NCI-H1436 treated with DMSO at 0.1 percent for 48 hours (cell line): ENCODE data around the gene LIPE.

ENCODE experiments used
- DNase-seq: peaks from one replicate; lab custom pipeline; 2025; lab: John Stamatoyannopoulos, UW

LIPE gene

DNA sequence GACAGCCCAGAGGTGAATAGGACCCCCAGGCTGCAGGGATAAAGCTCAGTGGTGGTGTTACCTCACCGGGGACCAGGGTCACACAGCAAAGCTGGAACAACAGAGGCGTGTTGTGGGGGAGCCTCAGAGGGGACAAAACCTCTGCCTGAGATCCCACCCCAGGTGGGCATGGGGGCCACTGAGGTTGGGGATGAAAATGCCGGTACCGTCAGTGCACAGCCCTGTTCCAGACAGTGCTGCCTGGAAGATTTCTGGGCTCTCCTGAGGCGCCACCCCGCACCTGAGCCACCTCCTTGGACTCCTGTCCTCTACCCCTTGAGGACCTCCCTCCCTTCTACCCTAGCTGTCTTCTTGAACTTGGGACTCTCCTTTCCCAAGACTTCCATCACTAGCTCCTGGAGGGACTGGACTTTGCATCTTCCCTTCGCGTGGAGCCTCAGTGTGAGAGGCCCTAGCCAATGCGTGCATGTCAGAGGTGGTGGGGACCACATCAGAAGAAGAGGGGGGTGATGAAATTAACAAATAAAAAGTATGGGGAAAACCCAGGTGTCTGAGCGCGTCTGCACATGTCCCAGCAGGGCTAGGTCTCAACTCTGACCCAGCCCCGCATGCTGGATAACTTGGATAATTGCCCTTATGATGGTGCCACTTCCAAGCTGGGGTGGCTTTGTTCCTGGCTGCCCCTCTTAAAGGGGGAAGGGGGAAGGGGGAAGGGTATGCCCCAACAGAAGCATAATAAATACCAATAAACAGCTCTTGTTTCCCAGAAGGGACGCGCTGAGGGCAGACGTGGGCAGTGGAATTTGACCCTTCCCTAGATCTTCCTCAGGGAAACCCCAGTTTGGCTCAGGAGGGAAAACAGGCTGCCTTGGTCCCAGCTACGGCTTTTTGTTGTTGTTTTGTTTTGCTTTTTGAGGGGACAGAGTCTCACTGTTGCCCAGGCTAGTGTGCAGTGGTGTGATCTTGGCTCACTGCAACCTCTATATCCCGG, 48.7 kb downstream of the LIPE start:
- no peak for DNase-seq

DNA sequence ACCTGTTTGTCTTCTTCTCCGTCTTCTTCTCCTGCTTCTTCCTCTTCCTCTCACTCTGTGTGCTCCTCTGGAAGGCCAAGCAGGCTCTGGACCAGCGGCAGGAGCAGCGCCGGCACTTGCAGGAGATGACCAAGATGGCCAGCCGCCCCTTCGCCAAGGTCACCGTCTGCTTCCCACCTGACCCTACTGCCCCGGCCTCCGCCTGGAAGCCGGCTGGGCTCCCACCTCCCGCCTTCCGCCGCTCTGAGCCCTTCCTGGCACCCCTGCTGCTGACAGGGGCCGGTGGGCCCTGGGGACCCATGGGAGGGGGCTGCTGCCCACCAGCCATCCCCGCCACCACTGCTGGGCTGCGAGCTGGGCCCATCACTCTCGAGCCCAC, 51.0 kb downstream of the LIPE start:
- no peak for DNase-seq

DNA sequence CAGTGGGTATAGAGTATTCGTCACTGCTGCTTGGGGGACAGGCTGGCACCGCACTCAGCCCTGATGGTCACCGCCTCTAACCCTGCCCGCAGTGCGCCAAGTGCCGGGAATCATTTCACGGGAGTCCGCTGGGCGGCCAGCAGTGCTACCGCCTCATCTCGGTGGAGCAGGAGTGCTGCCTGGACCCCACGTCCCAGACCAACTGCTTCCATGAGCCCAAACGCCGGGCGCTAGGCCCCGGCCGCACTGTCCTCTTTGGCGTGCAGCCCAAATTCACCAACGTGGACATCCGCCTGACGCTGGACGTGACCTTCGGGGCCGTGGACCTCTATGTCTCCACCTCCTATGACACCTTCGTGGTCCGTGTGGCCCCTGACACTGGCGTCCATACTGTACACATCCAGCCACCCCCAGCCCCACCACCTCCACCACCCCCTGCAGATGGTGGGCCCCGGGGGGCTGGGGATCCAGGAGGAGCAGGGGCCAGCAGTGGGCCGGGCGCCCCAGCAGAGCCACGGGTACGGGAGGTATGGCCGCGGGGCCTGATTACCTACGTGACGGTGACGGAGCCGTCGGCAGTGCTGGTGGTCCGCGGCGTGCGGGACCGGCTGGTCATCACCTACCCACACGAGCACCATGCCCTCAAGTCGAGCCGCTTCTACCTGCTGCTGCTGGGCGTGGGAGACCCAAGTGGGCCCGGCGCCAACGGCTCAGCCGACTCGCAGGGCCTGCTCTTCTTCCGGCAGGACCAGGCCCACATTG, 51.6 kb downstream of the LIPE start:
- no peak for DNase-seq

GRCh38 chr19:42374826-42375376, 52.3 kb downstream of the LIPE start:
- DNase-seq = no peak

- no peak for DNase-seq
Observed at GRCh38 chr19:42370626-42371175, 56.5 kb downstream of the LIPE start.

DNA sequence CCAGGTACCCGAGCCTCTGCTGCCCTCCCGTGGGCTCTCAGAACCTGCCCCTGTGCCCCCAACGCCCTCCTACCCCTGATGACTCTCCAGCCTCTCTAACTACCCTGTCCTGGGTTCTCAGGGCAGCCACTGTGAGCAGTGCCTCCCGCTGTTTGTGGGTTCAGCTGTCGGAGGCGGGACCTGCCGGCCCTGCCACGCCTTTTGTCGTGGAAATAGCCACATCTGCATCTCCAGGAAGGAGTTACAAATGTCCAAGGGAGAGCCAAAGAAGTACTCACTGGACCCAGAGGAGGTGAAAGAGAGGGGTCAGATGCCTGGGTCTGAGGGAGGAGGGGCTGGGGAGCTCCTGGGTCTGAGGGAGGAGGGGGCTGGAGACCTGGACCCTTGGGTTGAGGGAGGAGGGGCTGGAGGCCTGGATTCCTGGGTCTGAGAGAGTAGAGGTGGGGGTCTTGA, 57.1 kb downstream of the LIPE start:
- DNase-seq = no peak

DNA sequence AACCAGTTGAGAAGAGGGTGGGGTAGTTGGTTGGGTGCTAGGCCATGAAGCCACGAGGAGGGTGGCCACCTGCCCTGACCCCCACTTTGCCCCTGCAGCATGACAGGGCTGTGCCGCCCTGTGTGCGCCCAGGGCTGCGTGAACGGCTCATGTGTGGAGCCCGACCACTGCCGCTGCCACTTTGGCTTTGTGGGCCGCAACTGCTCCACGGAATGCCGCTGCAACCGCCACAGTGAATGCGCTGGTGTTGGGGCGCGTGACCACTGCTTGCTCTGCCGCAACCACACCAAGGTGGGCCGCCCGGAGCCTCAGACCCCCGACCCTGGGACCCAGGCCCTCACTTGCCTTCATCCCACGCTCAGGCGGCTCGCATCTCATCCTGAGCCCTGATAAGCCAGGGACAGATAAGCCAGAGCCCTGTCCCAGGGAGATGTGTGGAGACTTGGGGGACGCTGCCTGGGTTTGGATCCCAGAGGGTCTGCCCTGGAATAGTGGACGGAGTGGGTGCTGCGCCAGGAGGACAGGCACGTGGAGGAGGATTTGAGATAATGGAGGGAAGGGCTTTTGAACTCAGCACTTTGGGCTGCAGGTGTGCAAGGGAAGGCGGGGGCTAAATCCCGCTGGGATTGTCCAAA, 57.6 kb downstream of the LIPE start:
- DNase-seq = no peak

- no peak for DNase-seq
Observed at GRCh38 chr19:42368765-42369164, 58.4 kb downstream of the LIPE start.

GRCh38 chr19:42368360-42368759, 58.8 kb downstream of the LIPE start:
- DNase-seq = no peak

GRCh38 chr19:42367929-42368328, 59.3 kb downstream of the LIPE start:
- DNase-seq = no peak

- DNase-seq = no peak
Observed at GRCh38 chr19:42366673-42367072, 60.5 kb downstream of the LIPE start.

- DNase-seq = no peak
Observed at GRCh38 chr19:42363614-42364346, 63.4 kb downstream of the LIPE start.

DNA sequence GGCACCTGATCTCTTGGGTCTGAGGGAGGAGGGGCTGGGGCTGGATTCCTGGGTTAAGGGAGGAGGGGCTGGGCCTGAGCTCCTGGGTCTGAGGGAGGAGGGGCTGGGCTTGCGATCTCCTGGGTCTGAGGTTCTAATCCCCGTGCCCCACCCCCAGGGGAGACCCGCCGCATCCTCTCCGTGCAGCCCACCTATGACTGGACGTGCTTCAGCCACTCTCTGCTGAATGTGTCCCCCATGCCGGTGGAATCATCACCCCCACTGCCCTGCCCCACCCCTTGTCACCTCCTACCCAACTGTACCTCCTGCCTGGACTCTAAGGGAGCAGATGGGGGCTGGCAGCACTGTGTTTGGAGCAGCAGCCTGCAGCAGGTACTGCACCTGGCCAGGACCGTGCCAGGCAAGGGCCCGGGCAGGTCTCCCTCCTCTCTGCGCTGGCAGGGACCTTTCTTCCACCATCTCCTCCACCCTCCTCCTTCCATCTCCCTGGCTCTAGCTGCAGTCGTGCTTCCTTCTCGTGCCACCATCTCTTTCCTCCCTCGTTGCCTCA, 64.2 kb downstream of the LIPE start:
- no peak for DNase-seq

- DNase-seq = no peak
Observed at GRCh38 chr19:42362342-42362741, 64.8 kb downstream of the LIPE start.

DNA sequence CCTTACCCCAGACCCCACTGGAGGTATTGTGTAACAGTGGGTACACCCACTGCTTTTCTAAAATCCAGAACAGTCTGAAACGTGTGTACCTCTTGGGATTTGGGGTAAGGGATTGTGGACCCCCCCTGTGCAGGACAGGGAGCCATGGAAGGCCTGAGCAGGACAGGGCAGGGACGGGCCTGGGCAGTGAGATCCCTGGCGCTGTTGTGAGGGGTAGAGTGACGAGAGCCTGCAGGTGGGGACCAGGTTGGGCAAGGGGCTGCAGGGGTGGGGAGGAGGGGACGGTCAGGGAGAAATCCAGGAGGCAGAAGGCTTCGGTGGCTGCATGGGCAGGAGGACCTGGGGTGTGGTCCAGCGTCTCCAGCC, 65.7 kb downstream of the LIPE start:
- DNase-seq = no peak

DNA sequence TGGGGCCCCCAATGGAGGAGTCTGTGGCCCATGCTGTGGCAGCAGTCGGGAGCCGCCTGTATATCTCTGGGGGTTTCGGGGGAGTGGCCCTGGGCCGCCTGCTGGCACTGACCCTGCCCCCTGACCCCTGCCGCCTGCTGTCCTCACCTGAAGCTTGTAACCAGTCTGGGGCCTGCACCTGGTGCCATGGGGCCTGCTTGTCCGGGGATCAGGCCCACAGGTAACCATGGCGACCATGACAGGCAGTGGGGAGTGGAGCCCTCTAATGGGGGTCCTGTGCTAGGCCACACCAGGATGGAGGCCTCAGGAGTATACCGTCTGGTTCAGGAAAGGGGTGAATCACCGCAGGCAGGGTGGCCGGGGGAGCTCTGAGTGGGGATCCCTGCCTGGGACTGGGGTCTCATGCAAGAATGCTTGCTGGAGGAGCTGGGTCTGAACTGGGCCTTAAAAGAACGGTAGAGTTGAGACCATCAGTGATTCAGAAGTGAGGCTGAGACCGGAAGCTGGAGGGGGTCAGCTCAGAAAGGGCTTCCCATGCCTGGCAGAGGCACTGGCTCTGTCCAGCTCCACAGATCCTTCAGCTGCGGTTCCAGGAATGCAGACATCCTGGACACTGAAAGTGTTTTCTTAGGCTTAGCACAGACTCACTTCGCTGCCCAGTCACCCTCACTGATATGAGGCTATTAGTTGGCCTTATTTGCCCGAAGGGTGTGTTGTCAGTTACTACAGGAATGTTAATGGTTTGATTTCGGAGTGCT, 66.2 kb downstream of the LIPE start:
- no peak for DNase-seq

DNA sequence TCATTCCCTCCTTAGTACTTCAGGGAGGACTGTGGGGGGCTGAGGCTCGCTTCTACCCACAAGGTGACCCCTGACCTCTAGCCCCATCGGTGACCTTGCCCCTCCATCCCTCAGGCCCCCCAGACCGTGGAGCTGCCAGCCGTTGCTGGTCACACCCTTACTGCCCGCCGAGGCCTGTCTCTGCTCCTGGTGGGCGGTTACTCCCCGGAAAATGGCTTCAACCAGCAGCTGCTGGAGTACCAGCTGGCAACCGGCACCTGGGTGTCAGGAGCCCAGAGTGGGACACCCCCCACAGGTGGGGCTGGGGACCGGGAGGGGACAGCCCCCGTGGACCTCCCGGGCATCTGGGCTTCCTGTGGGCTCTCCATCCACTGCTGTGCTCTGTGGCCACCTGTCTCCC, 69.9 kb downstream of the LIPE start:
- DNase-seq = no peak

DNA sequence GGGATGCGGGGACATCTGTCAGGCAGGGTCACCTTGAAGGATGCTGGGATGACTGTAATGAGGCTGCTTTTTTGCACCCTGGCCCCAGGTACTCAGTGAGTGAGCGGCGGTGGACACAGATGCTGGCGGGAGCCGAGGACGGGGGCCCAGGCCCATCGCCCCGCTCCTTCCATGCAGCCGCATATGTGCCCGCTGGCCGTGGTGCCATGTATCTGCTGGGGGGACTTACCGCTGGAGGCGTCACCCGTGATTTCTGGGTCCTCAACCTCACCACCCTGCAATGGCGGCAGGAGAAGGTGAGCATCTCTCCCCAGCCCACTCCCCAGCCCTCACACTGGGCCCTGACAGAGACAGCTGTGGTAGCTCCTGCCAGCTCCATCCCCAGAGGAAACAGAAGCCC, 70.5 kb downstream of the LIPE start:
- no peak for DNase-seq

DNA sequence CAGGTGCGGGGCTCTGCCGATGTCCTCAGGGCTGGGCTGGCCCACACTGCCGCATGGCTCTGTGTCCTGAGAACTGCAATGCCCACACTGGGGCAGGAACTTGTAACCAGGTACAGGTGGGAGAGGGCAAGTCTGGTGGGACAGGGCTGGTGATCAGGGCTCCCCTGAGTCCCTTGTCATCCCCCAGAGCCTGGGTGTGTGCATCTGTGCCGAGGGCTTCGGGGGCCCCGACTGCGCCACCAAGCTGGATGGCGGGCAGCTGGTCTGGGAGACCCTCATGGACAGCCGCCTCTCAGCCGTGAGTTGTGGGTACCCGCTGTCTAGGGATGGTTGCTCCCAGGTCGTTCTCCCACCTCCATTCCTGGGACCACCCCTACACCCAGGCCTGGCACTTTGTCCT, 71.3 kb downstream of the LIPE start:
- DNase-seq = no peak

GRCh38 chr19:42353341-42354015, 73.7 kb downstream of the LIPE start:
- DNase-seq = no peak
